ENCODE results near the gene KIF16B.

GRCh38 chr20:16437387-16437996 lies 135.8 kb downstream of the KIF16B start:
- TF ChIP-seq, protein P1, sequence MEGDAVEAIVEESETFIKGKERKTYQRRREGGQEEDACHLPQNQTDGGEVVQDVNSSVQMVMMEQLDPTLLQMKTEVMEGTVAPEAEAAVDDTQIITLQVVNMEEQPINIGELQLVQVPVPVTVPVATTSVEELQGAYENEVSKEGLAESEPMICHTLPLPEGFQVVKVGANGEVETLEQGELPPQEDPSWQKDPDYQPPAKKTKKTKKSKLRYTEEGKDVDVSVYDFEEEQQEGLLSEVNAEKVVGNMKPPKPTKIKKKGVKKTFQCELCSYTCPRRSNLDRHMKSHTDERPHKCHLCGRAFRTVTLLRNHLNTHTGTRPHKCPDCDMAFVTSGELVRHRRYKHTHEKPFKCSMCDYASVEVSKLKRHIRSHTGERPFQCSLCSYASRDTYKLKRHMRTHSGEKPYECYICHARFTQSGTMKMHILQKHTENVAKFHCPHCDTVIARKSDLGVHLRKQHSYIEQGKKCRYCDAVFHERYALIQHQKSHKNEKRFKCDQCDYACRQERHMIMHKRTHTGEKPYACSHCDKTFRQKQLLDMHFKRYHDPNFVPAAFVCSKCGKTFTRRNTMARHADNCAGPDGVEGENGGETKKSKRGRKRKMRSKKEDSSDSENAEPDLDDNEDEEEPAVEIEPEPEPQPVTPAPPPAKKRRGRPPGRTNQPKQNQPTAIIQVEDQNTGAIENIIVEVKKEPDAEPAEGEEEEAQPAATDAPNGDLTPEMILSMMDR (IDR thresholded peaks at IDR 0.05): no peak
- TF ChIP-seq ZFX (IDR thresholded peaks at IDR 0.05; ENCODE audit: borderline replicate concordance): no peak
